HG02588 (cell line): ENCODE data around the gene POC1A.
"Not testable (repeated sequence)": the region's sequence is repeated elsewhere in the genome, so short reads cannot be mapped to it uniquely, and the experiment has no call there.

Experiments used
- ATAC-seq: cut with Tn5 transposase; IDR thresholded peaks from one replicate; pipeline ENCODE4 v1.9.1; 2021; ENCODE audit warnings: mild to moderate bottlenecking, moderate library complexity; ENCODE audit not compliant: unreplicated experiment

The POC1A gene

DNA sequence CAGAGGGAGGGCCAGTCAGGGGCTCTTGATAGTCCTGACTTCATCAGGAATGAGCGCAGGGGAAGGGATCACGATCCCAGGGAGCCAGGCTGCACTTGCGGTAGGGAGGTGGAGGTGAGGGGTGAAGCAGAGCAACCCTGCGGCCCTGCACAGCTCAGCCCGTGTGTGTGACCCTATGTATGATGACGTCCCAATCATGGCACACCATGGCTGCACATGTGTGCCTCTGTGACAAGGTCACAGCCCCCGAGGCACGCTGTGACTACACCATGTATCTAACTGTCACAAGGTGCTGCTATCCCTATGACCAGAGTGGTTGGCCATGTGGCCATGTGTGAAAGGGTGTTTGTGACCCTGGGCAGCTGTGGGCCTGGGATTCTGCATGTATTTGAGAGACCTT lies 30.5 kb upstream of the POC1A start:
- ATAC-seq: no peak

DNA sequence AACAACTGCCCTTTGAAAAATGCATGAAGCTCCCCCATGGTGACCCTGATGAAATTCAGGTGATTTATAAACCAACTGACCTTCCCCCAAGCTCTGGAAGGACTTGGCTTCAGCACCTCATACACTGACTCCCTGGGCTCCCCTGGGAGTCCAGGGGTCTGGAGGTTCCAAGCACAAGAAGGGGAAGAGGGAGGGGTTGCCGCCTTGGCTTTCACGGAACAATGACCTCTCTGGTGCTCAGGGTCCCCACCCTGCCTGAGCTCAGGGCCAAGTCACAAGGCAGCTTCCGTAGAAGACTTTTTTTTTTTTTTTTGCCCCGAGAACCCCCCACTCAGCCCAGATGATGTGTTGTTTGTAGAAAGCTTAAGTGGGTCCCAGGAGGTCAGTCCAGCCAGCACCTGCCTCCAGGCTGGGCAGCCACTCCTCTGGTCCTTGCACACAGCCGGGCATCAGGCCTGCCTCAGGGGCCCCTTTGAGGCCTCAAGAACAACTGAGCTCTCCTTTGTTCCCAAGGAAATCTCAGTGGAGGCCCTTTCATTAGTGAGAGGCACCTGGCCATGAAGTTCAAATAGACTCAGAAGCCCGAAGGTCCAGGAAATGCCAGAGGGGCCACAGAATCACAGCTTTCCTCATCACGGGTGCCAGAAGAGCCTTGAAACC lies 29.7 kb upstream of the POC1A start:
- no peak for ATAC-seq

DNA sequence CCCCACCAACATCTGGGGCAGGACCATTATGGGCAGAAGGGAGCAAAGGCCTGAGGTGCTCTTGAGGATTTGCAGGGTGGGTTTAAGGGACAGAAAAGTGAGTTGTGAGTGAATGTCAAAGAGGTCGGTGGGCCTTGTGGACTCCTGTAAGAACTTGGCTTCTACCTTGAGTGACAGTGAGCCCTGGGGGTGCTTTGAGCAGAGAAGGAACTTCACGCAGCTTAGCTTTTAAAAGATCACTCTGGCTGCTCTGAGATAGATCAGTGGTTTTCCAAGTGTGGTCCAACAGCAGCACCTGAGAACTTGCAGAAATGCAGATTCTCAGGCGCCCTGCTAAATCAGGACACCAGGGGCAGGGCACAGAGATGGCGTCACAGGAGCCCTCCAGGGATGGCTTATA lies 28.5 kb upstream of the POC1A start:
- ATAC-seq: no peak

DNA sequence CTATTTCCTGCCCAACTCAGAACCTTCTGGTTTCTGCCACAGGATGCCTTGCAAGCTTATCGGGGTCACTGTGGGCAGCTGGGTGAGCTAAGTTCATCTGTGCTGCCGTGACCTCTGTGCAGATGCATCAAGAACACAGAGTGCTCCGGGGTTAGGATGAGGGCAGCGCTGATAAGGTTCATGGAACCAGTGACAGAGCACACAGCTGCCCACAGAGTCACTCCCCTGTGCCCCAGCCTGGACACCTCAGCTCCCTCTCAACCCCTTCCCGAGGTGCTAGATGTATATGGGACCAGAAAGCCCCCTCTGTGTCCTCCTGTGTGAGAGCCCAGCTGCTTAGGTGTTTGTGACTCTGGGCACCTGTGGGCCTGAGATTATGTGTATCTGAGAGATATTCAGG lies 28.0 kb upstream of the POC1A start:
- no peak for ATAC-seq

DNA sequence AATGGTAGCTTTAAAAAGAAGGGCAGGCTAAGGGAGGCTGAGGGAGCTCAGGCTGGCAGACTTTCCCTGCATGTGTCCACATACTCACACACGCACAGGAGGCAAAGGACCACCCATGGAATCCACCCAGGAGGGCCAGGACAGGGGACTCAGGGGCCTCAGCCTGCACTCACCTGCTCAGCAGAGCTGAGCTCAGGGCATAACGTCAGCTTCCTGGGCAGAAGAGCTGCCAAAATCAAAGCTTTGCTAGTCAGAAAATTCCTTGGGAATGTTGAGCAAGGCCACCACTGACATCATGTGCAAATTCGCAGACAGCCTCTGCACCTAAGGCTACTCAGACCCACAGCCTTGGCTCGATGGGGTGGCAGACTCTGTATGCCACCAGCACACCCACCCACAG lies 27.3 kb upstream of the POC1A start:
- no peak for ATAC-seq

DNA sequence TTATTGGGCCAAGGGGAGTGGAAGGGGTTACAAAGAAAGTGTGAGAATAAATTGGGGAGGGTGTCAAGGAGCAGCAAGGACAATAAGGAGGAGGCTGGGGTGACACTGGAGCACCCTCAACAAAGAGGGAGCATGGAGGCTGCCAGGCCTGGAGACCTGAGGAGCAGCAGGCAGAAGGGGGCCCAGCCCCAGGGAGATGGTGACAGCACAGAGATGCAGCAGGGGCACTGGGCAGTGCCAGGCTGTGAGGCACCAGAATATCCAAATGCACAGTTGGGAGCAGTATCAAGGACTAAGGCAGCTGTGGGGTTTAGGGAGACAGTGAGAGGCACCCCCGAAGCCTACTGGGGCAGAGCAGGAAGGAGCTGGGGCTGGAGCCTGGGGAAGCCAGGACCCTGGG lies 24.3 kb upstream of the POC1A start:
- no peak for ATAC-seq

DNA sequence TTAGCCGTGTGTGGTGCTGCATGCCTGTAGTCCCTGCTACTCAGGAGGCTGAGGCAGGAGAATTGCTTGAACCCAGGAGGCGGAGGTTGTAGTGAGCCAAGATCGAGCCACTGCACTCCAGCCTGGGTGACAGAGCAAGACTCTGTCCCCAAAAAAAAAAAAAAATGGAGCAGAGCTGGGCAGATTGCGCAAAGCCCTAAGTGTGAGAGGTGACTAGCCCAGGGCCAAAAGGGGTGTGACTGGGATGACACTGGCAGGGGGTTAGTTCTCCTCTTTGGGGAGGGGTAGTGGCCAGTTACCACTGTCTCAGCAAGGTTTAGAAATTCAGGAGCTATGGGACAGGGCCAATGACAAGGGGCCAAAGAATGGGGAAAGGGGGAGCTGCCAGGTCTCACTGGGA lies 23.9 kb upstream of the POC1A start:
- ATAC-seq: not testable (repeated sequence)

DNA sequence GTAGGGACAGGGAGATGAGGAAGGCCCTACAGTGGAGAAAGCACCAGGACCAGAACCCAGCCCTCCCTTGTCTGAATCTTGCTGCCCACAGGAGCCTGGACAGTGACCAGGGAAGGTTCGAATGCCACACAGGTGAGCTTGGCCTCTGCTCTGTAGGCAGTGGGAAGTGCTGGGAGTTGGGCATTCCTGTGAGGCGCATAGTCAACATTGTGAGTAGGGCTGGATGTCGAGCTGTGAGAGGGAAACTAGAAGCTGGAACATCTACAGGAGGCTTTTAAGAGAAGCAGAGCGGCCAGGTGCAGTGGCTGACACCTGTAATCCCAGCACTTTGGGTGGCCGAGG lies 23.4 kb upstream of the POC1A start:
- no peak for ATAC-seq

DNA sequence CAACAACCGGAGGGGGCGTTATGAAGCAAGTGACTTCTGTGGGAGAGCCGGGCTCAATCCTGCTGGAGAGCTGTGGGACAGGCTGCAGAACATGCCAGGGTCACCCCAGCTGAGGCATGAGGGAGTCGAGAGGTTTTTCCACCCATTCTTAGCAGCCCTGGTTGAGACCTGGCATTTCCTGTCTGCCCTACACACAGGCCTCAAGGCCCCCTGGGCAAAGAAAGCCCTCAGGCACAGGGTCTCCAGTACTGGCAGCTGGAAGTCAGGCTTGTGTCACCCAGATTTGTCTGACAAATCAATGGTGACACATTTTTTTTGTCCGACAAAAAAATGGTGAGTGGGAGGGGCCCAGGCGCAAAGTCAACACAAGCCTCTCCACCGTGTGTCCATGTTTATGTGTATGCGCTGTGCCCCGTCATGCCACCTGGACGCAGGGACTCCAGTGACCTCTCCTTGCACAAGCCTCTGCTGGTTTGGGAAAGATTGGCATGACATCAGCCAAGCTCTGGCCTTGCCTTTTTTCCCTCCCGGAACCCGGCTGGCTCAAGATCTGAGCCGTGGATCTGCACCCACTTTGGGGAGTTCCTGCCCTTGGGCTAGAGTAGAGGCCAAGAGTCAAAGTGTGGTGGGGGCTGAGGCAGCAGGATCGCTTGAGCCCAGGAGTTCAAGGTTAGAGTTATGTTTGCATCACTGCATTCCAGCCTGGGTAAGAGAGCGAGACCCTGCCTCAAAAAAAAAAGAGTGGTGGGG lies 22.9 kb upstream of the POC1A start:
- ATAC-seq: no peak

DNA sequence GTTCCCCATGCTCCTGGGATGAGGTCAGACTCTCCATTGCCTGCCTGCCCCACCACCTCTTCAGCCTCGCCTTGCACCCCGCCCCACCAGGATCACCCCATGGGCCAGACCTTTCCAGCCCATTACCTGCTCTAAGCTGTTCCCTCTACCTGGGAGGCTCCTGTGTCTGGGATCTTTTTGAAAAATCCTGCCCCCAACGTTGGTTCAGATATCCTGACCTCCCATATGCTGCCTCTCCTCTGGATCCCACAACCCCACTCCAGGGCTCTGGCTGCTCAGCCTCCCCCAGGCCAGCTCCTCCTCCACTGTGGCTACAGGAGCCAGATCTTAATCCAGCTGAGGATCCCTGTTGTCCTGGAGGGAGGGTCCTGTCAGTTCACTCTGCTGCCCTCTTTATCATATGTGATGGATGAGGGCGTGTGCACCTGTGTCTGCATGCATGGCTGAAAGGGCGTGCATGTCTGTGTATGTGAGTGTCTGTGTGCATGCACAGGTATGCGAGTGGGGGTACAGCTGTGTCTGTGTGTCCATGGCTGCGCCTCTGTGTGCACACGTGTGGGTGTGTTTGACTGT lies 22.0 kb upstream of the POC1A start:
- no peak for ATAC-seq

DNA sequence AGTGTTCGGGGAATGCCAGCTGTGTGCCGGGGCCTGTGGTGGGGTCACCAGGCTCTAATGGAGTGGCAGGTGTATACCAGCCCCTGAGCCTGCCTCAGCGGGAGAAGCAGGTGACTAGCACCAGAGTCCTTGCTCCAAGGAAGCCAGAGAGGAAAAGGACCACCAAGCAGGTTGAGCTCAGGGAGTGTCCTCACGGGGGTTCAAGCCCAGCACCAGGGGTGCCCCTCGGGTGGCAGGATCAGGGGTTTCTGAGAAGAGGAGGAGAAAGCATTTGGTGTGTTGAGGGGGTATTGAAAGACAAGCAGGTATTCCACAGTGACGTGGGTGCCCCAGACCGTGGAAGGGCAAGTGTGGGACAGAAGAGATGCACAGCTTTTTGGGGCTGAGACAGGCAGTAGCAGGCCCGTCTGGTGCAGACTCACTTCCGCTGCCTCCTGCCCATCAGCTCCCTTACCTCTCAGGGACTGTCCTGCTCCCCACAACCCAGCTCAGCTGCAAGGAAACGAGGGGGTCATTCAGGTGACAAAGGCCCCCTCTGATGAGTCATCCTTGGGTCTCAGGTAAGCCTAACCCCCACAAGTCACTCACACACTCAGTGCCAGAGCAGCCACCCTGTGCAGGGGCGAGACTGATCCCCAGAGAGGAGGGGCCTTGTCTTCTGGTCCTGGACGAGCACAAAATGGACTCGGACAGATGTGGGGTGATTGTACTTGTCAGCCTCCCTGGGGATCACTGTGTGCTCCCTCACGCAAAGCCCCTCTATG lies 21.4 kb upstream of the POC1A start:
- ATAC-seq: no peak

DNA sequence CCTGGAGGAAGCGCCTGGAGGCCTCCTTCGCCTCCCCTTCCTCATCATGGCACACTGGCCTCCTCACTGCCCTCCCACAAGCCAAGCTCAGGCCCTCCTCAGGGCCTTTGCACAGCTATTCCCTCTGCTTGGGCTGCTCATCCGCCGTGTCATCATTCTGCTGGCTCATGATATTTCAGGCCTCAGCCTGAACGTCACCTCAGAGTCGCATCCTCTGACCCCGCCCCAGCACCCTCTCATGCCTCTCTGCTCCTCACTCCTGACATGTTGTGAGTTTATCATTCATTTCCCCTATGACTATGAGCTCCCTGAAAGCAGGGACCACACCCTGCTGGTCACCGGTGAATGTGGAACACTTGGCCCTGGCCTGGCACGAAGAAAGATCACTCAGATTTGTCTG lies 20.7 kb upstream of the POC1A start:
- ATAC-seq: no peak

DNA sequence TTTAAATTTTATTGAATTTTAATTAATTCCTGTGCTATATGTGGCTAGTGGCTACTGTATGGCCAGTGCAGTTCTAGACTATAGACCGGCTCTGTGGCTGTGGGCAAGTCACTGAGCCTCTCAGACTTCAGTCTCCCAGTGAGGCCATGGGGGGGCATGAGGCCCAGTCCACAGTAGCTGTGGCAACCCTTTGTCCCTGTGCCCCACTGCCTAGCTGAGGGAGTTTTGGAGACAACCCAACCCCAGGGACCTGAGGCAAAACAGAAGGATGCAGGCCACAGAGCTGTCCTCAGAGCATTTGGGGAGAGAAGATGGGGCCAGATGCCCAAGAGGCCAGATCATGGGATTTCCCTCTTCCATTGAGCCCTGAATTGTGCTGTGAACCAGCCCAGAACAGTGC lies 18.9 kb upstream of the POC1A start:
- no peak for ATAC-seq

DNA sequence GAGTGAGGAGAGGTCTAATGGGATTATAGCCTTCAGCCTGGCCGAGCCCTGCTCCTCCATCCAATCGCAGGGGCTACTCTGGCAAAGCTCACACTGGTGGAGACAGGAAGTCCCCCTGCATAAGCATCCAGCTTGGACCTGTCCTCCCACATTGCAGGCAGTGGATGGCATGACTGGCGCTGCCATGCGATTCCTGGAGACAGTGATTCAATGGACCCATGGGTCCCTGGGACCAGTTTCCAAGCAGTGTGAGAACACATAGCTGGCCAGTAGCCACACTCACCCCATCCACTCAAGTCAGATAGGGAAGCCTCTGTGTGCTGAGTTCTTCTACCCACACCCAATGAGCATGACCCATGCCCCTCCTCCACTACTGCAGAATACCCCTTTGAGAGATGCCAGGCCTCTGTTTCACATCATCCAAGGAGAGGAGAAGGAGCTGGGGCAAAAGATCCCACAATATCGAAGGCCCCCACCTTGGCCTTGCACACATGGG lies 18.1 kb upstream of the POC1A start:
- ATAC-seq: no peak

DNA sequence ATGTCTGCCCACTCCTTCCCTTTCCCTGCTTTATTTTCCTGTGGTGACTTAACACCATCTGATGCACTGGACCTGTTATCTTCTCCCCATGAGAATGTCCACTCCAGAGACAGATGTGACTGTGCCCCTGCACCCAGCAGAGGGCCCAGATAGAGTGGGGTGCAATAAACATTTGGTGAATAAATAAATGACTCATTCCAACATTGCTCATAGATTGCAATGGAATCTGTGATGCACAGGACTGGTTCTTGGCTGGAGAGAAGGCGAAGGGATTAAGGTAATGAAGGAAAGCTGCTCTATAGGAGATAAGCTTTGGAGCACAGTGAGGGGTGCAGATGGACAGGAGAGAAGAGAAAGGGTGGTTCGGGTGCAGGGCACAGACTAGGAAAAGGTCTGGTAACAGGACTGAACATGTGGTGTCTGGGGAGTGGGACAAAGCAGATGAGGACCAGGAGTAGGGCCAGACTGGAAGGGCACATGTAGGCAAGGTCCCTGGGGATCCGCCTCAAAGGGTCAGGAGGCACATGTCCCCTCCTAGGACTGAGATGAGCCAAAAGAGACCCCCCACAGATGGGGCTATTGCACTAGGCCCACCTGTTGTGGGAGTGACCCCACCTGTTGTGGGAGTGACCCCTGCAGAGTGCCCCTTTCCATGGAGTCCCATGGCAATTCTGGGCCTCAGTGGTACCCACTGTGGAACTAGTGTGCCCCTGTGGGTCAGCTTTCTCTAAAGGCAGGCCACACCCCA lies 17.5 kb upstream of the POC1A start:
- ATAC-seq: no peak

DNA sequence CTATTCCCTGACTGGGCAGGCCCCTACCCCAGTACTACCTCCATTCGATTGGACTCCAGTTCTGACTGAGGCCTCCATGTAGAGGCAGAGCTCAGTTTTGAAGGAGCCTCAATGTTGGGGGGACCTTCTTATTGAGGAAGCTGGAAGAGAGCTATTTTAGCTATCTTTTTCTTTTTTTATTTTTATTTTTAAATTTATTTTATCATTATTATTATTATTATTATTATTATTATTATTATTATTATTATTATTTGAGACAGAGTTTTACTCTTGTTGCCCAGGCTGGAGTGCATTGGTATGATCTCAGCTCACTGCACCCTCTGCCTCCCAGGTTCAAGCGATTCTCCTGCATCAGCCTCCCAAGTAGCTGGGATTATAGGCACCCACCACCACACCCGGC lies 16.0 kb upstream of the POC1A start:
- ATAC-seq: not testable (repeated sequence)

DNA sequence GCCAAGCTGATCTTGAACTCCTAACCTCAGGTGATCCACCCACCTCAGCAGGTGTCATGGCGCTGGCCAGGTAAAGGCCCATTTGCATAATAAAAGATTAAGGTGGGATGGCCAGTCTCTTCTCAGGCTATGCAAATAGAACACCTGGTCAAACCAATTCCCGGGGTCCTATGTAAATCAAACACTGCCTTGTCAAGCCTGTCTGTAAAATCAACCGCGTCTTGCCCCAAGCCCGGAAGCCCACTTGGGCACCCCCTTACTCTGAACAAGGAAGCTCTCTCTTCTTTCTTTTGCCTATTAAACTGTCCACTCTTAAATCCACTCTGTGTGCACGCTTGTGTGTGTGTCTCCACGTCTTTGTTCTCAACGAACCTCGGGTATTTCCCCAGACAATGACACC lies 13.0 kb upstream of the POC1A start:
- no peak for ATAC-seq

DNA sequence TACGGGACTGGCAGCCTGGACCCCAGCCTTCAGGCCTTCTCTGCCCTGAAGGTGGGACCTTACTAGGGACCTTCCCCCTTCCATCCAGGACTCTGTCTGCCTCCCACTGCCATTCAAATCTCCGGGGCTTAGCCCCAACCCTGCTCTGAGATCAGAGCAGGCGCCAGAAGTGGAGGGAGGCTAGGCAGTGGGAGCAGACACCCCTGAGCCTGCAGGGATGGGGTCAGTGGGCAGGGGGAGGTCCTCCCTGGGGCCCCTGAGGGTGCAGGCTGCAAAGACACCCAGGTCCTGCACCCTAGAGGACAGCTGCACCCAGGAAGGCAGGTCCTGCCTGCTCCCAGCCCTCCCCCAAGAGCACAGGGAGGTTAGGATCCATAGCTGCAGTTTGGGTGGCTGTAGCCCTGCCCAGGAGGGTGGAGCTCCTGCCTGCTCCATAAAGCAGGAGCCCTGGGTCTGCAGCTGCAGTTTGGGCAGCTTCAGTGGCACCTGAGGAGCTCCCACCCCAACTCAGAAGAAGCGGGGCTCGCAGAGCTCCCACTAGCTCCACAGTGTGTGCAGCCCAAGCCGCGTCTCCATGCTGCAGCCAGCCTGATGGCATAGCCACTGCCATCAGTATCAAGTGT lies 8.1 kb upstream of the POC1A start:
- no peak for ATAC-seq

DNA sequence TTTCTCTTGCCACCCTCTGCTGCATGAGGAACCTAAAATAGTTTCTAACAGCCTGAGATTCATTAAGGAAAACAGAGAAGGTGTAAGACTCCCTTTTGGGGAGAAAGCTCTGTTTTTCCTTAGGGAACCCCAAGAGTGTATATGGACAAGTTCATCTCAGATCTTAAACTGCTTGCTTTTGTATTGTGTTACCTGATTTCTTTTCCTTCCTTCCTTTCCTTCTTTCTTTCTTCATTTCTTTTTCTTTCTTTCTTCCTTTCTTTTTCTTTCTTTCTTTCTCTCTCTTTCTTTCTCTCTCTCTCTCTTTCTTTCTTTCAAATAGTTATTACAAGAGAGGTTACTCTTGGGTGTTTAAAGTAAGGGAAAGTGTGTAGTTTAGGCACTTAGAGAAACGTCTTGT lies 5.3 kb upstream of the POC1A start:
- ATAC-seq: no peak

DNA sequence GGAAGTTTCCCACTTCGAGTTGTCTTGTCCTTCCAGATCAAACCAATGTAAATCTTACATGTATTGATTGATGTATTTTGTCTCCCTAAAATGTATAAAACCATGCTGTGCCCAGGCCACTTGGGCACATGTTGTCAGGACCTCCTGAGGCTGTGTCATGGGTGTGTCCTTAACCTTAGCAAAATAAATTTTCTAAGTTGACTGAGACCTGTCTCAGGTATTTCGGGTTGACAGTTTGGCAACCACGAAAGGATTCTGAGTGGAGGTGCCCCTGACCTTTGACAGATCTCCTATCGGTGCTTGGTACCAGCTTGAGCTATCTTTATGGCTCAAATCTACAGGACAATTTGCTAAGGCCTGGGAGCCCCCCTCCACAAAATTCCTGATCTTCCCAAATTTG lies 1.7 kb upstream of the POC1A start:
- ATAC-seq: no peak
